ENCODE measurements around the gene CD40LG. TPM values are rescaled to one million over a fixed set of nuclear protein-coding genes. Genes with fewer than 3 reads are reported as not detected.

Gene CD40LG
- total RNA-seq, 1 experiment from 2014 or later: not detected

DNA sequence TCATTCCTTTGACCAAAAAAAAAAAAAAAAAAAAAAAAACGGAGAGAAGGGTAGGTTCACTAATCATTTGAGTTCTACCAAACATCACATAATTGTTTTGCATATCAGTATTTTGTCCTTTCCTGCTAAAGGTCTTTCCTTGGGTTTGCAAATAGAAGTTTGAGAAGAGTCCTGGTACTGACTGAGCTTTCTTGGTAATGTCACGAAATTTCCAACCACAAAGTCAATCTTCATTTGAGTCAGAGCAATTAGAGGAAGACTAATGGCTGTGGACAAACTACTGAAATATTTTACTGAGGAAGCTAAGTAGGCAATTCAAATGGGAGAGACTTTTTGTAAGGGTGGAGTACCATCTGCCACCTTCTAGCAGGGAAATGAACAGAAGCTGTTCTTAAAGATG is 21.7 kb upstream of the CD40LG start:
- Histone ChIP-seq H3K27me3 (ENCODE audit: insufficient read depth, low read length) (no peaks in the 10 kb centered on the region), H4K5ac (ENCODE audit: insufficient read length, low read depth, low read length) (no peak overlapping the region), H4K20me1 (ENCODE audit: control insufficient read depth, insufficient read depth, insufficient read length) (no peaks in the 10 kb centered on the region), H4K91ac (ENCODE audit: insufficient read length, low read depth, low read length) (no peak overlapping the region), H3K79me2 (ENCODE audit: insufficient read depth, low read length) (no peaks in the 10 kb centered on the region), H3K18ac (ENCODE audit: insufficient read length, low read depth, low read length) (no peak overlapping the region), H2AFZ (ENCODE audit: low read length) (no peak overlapping the region), H3K4ac (ENCODE audit: low read depth, low read length) (no peak overlapping the region), H2BK15ac (ENCODE audit: low read depth, low read length) (no peak overlapping the region), H2BK120ac (ENCODE audit: low read depth, low read length, poor library complexity, severe bottlenecking) (no peak overlapping the region), H2BK20ac (ENCODE audit: low read depth, low read length, poor library complexity, severe bottlenecking) (no peak overlapping the region), H2AK5ac (ENCODE audit: insufficient read length, low read length) (no peak overlapping the region), H3K56ac (ENCODE audit: insufficient read length, low read depth, low read length) (no peak overlapping the region), H3K9ac (ENCODE audit: extremely low read depth, insufficient read length, low read length) (no peak overlapping the region), H2BK5ac (ENCODE audit: insufficient read length, low read length) (no peak overlapping the region), H3K9me3 (ENCODE audit: control insufficient read depth, low read depth, low read length) (peaks cover 39% of the 10 kb centered on the region), H3K14ac (ENCODE audit: insufficient read depth, low read length) (no peak overlapping the region), H3T11ph (ENCODE audit: low read length) (no peak overlapping the region), H3K23ac (ENCODE audit: insufficient read length, low read depth, low read length) (no peak overlapping the region), H2BK12ac (ENCODE audit: insufficient read length, low read depth, low read length) (no peak overlapping the region), H3K23me2 (ENCODE audit: insufficient read length, low read depth, low read length, poor library complexity, severe bottlenecking) (no peaks in the 10 kb centered on the region), H3K4me1 (ENCODE audit: insufficient read depth, low read length) (no peaks in the 10 kb centered on the region), H3K79me1 (ENCODE audit: insufficient read depth, low read depth, low read length, poor library complexity, severe bottlenecking) (no peaks in the 10 kb centered on the region), H3K27ac (ENCODE audit: insufficient read length, low read depth, low read length) (no peak overlapping the region), H4K8ac (replicated peaks; ENCODE audit: insufficient read length, low read depth, low read length) (no peak overlapping the region), H3K4me2 (ENCODE audit: insufficient read depth, insufficient read length, low read length) (no peak overlapping the region)
- Mint-ChIP-seq H3K27ac (no peak overlapping the region), H3K9me3 (peaks cover 67% of the 10 kb centered on the region in 2 experiments), H3K36me3 (ENCODE audit: insufficient read depth in 1 of 3, low read depth in 3 of 3) (no peaks in the 10 kb centered on the region; a peak in 3 of 7 replicates), H3K27me3 (ENCODE audit: low read depth) (peaks cover 3% of the 10 kb centered on the region), H3K4me1 (no peaks in the 10 kb centered on the region), H3K4me3 (no peak overlapping the region)
- no peak for DNase-seq
- no CpG with 5 or more reads among the region's 2 CpGs for WGBS (ENCODE audit: extremely low coverage, insufficient read length, low lambda C conversion rate)
- TF ChIP-seq, protein P1, sequence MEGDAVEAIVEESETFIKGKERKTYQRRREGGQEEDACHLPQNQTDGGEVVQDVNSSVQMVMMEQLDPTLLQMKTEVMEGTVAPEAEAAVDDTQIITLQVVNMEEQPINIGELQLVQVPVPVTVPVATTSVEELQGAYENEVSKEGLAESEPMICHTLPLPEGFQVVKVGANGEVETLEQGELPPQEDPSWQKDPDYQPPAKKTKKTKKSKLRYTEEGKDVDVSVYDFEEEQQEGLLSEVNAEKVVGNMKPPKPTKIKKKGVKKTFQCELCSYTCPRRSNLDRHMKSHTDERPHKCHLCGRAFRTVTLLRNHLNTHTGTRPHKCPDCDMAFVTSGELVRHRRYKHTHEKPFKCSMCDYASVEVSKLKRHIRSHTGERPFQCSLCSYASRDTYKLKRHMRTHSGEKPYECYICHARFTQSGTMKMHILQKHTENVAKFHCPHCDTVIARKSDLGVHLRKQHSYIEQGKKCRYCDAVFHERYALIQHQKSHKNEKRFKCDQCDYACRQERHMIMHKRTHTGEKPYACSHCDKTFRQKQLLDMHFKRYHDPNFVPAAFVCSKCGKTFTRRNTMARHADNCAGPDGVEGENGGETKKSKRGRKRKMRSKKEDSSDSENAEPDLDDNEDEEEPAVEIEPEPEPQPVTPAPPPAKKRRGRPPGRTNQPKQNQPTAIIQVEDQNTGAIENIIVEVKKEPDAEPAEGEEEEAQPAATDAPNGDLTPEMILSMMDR (conservative IDR thresholded peaks at IDR 0.05): no peak

All from H9 (cell line).